A673 (cell line): ENCODE data around the gene CHRM2. TPM values are rescaled to one million over a fixed set of nuclear protein-coding genes. Genes with fewer than 3 reads are reported as not detected.
A peak's percentile ranks its signal among the peaks of the same experiment; 100 is the strongest.

Experiments
- BruUV-seq: library from RNA; stranded (reverse); fragments of 400-500 nt; replicated peaks from 2 replicates; lab custom pipeline; 2021; lab: Mats Ljungman, UMichigan
- CTCF ChIA-PET: fragments of 300-600 bp; sonication (Branson Sonifier 250); formaldehyde crosslinking; loops from one replicate; lab custom pipeline; 2022; ENCODE audit warnings: antibody characterized with exemption; lab: Charles Lee
- POLR2A ChIA-PET: fragments of 300-600 bp; sonication (Branson Sonifier 250); formaldehyde crosslinking; loops from one replicate; lab custom pipeline; 2022; ENCODE audit warnings: antibody characterized with exemption; ENCODE audit not compliant: low non-redundant PET; lab: Charles Lee
- DNase-seq: peaks from one replicate; pipeline ENCODE4 v3.0.0-alpha.2; 2015; ENCODE audit warnings: low spot score
- H3K27ac ChIP-seq: fragments of 200-600 bp; sonication (generic); 2 replicates; pipeline ENCODE4 v1.5.1; 2016; ENCODE audit warnings: mixed run types, low read depth, mild to moderate bottlenecking, mixed read lengths, antibody characterized with exemption, low read length; ENCODE audit not compliant: poor library complexity, severe bottlenecking
- H3K27me3 ChIP-seq: fragments of 200-600 bp; sonication (generic); replicated peaks from 2 replicates; pipeline ENCODE4 v1.6.1; 2017; ENCODE audit warnings: mixed run types, low read depth, mild to moderate bottlenecking, mixed read lengths, antibody characterized with exemption, low read length; ENCODE audit not compliant: insufficient read depth, poor library complexity
- H3K36me3 ChIP-seq: fragments of 200-600 bp; sonication (generic); 2 replicates; pipeline ENCODE4 v1.6.1; 2016; ENCODE audit warnings: mixed run types, mild to moderate bottlenecking, mixed read lengths, antibody characterized with exemption, low read length; ENCODE audit not compliant: insufficient read depth, poor library complexity, severe bottlenecking
- H3K4me1 ChIP-seq: fragments of 200-600 bp; sonication (generic); 2 replicates; pipeline ENCODE4 v1.6.1; 2017; ENCODE audit warnings: mixed run types, mild to moderate bottlenecking, mixed read lengths, antibody characterized with exemption, low read length; ENCODE audit not compliant: insufficient read depth, poor library complexity, severe bottlenecking
- H3K4me3 ChIP-seq: fragments of 200-600 bp; sonication (generic); 2 replicates; pipeline ENCODE4 v1.5.1; 2016; ENCODE audit warnings: low read depth, mixed run types, mild to moderate bottlenecking, mixed read lengths, low read length; ENCODE audit not compliant: poor library complexity, severe bottlenecking
- H3K9me3 ChIP-seq: fragments of 200-600 bp; sonication (generic); 2 replicates; pipeline ENCODE4 v1.6.1; 2016; ENCODE audit warnings: mixed run types, low read depth, mild to moderate bottlenecking, mixed read lengths, antibody characterized with exemption, low read length; ENCODE audit not compliant: poor library complexity, severe bottlenecking
- CTCF ChIP-seq: fragments of 300-800, 200-600 bp; sonication (generic); conservative IDR thresholded peaks from 2 replicates; pipeline ENCODE4 v1.5.1; 2017; ENCODE audit warnings: low read depth, mild to moderate bottlenecking, antibody characterized with exemption, low read length, moderate library complexity, mixed read lengths
- EZH2 ChIP-seq: fragments of 200-600 bp; sonication (generic); IDR thresholded peaks from 2 replicates; pipeline ENCODE4 v1.6.1; 2017; ENCODE audit warnings: borderline replicate concordance, low read depth, mild to moderate bottlenecking, mixed read lengths, antibody characterized with exemption, low read length; ENCODE audit not compliant: poor library complexity, severe bottlenecking
- intact Hi-C: fragments of 100-400 bp; cut with micrococcal nuclease; formaldehyde crosslinking; loops from one replicate; pipeline ENCODE4 v1.10.0; 2022; ENCODE audit not compliant: unreplicated experiment
- microRNA-seq: library from miRNA; unstranded; fragments of <30 nt; microRNA quantifications from one replicate; pipeline ENCODE4 v1.2.0, GENCODE V29; 2021
- total RNA-seq: library from RNA; stranded (reverse); gene quantifications from 2 replicates; pipeline ENCODE4 v1.2.3, GENCODE V29; 2021

The CHRM2 gene
- total RNA-seq, 1 experiment from 2014 or later, result 4.6 TPM

GRCh38 chr7:137069249-137069963 lies 201.0 kb downstream of the CHRM2 start:
- Histone ChIP-seq H3K36me3 (no peaks in the 10 kb centered on the region), H3K4me1 (no peaks in the 10 kb centered on the region), H3K27ac (no peak overlapping the region), H3K9me3 (no peaks in the 10 kb centered on the region), H3K27me3 (no peaks in the 10 kb centered on the region), H3K4me3 (no peak overlapping the region)
- no peak for TF ChIP-seq EZH2
- no peak for TF ChIP-seq CTCF
- CTCF ChIA-PET, result no interaction called here
- DNase-seq, result no peak
- POLR2A ChIA-PET, result no interaction called here
- intact Hi-C loops, result no loop called here
- no TSS peak for BruUV-seq

Small RNAs within 50 kb of the gene (microRNA-seq; reads per million reads assigned to microRNA genes)
- 288 reads per million, percentile 72 among the genes with 10 or more reads in this experiment for gene MIR490
